GM12891 (cell line): Measurements from ENCODE around the gene WRAP73.

Experiments used
- DNase-seq: peaks from one replicate; pipeline ENCODE4 v3.0.0; 2011; ENCODE audit warnings: low spot score; ENCODE audit not compliant: insufficient read length
- FAIRE-seq: peaks from 2 replicates; lab custom pipeline; 2011; peaks lifted over from hg19 to GRCh38; lab: Jason Lieb, UNC
- PAX5 ChIP-seq: IDR thresholded peaks from 2 replicates; pipeline ENCODE4 v1.6.1; 2011; ENCODE audit warnings: low read length, moderate library complexity, mild to moderate bottlenecking; ENCODE audit not compliant: insufficient read depth, severe bottlenecking
- POLR2A ChIP-seq: IDR thresholded peaks from 2 replicates; pipeline ENCODE4 v1.6.1; 2011; ENCODE audit warnings: low read depth, low read length, control low read depth
- POLR2AphosphoS5 ChIP-seq: IDR thresholded peaks from 2 replicates; pipeline ENCODE4 v1.6.1; 2011; ENCODE audit warnings: low read depth, low read length, control low read depth
- POU2F2 ChIP-seq: IDR thresholded peaks from 2 replicates; pipeline ENCODE4 v1.6.1; 2011; ENCODE audit warnings: low read depth, mild to moderate bottlenecking, control low read depth, low read length, moderate library complexity
- SPI1 ChIP-seq: IDR thresholded peaks from 2 replicates; pipeline ENCODE4 v1.6.1; 2011; ENCODE audit warnings: low read depth, low read length, control low read depth
- TAF1 ChIP-seq: IDR thresholded peaks from 2 replicates; pipeline ENCODE4 v1.6.1; 2011; ENCODE audit warnings: low read depth, low read length, control low read depth

The WRAP73 gene

DNA sequence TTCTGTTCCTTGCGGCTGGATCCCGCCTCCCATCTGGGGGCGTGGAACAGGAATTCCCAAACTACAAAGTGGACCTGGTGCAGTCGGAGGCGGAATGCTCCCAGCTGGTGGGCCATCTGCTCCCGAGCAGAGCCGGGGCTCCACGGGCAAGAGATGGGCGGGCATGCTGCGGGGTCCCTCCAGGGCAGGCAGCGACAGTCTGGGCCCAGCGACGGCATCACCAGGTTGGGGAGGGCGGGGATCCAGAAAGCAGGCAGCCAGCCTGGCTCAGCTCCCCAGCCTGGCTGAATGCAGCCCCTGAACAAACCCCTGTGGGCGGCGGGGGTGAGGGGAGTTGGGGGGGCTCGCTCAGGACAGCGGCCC, 42.2 kb downstream of the WRAP73 start:
- FAIRE-seq = no peak
- TF ChIP-seq TAF1 (no peak), SPI1 (no peak), PAX5 (no peak), POLR2AphosphoS5 (no peak), POU2F2 (no peak), POLR2A (no peak)
- DNase-seq = no peak

DNA sequence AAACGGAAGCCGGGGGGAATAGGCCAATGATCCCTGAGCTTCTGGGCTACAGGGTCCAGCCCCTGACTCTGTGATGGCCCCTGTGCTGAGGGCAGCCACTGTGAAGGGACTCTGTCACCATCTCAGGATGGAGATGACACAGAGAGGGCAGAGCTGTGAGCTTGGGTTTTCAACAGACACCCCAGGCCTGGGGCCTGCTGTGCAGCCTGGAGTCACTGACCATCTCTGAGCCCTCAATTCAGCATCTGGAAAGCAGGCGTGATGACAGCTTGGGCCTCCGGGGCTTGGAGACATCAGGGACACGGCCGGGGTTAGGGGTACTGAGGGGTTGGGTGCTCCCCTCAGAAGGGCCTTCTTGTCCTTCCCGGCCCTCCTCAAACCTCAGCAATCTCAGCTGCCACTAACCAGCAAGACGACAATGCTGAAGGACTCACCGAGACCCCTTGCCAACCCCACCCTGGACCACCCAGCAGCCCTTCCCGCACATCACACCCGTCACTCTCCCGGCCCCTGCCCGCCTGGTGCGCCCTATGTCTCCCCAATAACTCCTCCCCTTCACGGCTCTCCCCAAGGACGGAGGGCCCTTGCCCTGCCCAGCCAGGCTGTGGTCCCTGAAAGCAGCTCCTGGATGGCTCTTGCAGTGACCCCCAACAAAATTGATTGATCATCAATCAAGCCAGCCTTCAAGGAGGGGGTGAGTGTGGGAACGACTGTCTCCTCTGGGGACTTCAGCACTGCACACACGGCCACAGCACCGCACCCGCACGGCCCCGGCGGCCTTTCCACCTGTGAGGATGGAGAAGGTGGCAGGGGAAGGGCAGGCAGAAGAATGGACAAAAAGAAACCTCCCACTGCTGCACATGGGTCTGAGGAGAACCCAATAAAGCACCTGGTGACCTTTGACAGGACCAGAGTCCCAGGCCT, 42.9 kb downstream of the WRAP73 start:
- TF ChIP-seq POLR2AphosphoS5 (no peak), POLR2A (no peak), TAF1 (no peak), SPI1 (no peak)
- FAIRE-seq = no peak

GRCh38 chr1:3604997-3605823, 44.7 kb downstream of the WRAP73 start:
- no peak for TF ChIP-seq SPI1
- TF ChIP-seq POLR2A = no peak
- TF ChIP-seq PAX5 = no peak
- no peak for TF ChIP-seq TAF1
- TF ChIP-seq POLR2AphosphoS5 = no peak
- TF ChIP-seq POU2F2 = no peak
- peak; percentile 59 for FAIRE-seq
- no peak for DNase-seq

More for the DNA sequence above, 42.9 kb downstream of the WRAP73 start:
- no peak for DNase-seq

GRCh38 chr1:3604468-3604974, 45.4 kb downstream of the WRAP73 start:
- DNase-seq = no peak
- TF ChIP-seq PAX5 (no peak), POLR2A (no peak), POU2F2 (no peak), TAF1 (no peak), POLR2AphosphoS5 (no peak), SPI1 (no peak)
- no peak for FAIRE-seq

DNA sequence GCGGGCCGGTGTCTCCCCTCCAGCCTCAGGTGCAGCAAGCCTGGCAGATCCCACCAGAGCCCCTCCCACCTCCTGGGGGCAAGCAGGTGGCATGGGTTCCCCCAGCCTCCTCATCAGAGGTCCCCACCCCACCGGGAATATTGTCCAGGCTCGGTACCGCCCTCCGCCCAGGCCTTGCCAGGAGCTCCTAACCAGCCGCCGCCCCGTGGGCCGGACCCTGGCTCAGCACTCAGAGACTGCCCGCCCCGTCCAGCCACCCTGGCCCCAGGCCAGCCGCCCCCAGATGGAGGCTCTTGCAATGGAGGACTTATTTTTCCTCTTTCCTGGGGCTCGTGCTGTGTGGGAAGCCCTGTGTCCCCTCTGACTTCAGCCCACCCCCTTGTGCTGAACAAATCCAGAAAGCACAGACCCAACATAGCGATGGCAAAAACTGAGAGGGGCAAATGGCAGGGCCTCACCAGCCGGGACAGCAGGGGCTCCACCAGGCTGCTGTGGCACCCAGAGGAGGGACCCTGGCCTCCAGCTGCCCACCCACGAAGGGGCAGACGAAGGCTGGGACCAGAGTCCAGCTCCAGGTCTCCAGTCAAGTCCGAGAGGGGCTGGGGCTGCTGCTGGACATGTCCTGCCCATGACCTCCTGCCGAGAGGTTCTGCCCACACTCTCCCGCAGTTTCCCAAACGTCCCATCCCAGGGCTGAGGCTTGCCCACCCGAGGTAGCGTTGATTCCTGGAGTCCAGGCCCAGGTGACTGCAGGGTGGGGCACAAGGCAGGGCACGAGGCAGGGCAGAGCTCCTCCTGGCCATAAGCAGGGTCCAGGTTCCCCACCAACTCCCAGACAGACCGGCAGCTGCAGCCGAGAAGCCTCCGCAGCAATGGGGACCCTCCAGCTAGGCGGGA, 46.1 kb downstream of the WRAP73 start:
- TF ChIP-seq SPI1 (no peak), POLR2A (no peak), PAX5 (no peak), POLR2AphosphoS5 (no peak), TAF1 (no peak), POU2F2 (no peak)
- no peak for DNase-seq
- FAIRE-seq = no peak

DNA sequence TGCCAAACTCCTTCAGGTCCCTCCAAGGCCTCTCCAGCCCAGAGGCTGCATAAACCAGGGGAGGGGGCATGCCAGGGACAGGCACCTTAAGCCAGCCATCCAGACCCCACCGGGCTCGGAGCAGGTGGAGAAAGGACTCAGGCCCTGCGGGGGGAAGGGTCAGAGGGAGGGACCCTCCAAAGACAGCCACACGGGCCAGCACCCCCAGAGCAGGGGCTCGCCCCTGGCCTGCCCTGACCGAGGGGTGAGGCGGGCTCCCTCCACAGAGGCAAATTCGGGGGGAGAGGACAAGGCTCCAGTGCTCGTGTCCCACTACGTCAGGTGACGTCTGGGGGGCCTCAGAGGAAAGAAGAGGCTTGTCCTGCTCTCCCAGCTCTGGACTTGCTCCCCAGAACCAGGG, 46.7 kb downstream of the WRAP73 start:
- DNase-seq (no peak), FAIRE-seq (no peak)
- TF ChIP-seq TAF1 (no peak), PAX5 (no peak), SPI1 (no peak), POLR2AphosphoS5 (no peak), POLR2A (no peak), POU2F2 (no peak)

GRCh38 chr1:3602375-3602774, 47.5 kb downstream of the WRAP73 start:
- TF ChIP-seq POLR2AphosphoS5 = no peak
- TF ChIP-seq PAX5 = no peak
- no peak for TF ChIP-seq SPI1
- TF ChIP-seq TAF1 = no peak
- TF ChIP-seq POU2F2 = no peak
- TF ChIP-seq POLR2A = no peak
- FAIRE-seq (no peak), DNase-seq (no peak)

GRCh38 chr1:3601743-3602142, 48.2 kb downstream of the WRAP73 start:
- no peak for DNase-seq
- no peak for FAIRE-seq
- TF ChIP-seq TAF1 (no peak), POLR2AphosphoS5 (no peak), POU2F2 (no peak), PAX5 (no peak), SPI1 (no peak), POLR2A (no peak)
